DOHH2 (cell line): ENCODE results near the gene COL5A1.

ENCODE experiments used
- EZH2phosphoT487 ChIP-seq: fragments of 200-600 bp; sonication (generic); IDR thresholded peaks from 2 replicates; pipeline ENCODE4 v1.6.1; 2017; ENCODE audit warnings: borderline replicate concordance, mild to moderate bottlenecking, antibody characterized with exemption, low read length, moderate library complexity, mixed read lengths
- TF ChIP-seq, protein P1 (sequence below): fragments of 200-600 bp; sonication (generic); IDR thresholded peaks from one replicate; pipeline ENCODE4 v1.5.1; 2014; ENCODE audit warnings: antibody characterized with exemption, mild to moderate bottlenecking, low read depth, low read length; ENCODE audit not compliant: poor library complexity, severe bottlenecking

- TF ChIP-seq, protein P1, sequence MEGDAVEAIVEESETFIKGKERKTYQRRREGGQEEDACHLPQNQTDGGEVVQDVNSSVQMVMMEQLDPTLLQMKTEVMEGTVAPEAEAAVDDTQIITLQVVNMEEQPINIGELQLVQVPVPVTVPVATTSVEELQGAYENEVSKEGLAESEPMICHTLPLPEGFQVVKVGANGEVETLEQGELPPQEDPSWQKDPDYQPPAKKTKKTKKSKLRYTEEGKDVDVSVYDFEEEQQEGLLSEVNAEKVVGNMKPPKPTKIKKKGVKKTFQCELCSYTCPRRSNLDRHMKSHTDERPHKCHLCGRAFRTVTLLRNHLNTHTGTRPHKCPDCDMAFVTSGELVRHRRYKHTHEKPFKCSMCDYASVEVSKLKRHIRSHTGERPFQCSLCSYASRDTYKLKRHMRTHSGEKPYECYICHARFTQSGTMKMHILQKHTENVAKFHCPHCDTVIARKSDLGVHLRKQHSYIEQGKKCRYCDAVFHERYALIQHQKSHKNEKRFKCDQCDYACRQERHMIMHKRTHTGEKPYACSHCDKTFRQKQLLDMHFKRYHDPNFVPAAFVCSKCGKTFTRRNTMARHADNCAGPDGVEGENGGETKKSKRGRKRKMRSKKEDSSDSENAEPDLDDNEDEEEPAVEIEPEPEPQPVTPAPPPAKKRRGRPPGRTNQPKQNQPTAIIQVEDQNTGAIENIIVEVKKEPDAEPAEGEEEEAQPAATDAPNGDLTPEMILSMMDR, result no peak
- no peak for TF ChIP-seq EZH2phosphoT487
These were observed 180.9 kb downstream of the COL5A1 start for GRCh38 chr9:134822541-134822940.
